Activated T-cell treated with anti-CD3 and anti-CD28 coated beads, Interleukin-2, amount 50 U/mL, for 4 hours (primary cell): Measurements from ENCODE around the gene NECAB2. TPM values are rescaled to one million over a fixed set of nuclear protein-coding genes. Genes with fewer than 3 reads are reported as not detected.

Source experiments
- ATAC-seq, 2 donors: fragments of 200-7000 bp; cut with Tn5 transposase; one replicate each; pipeline ENCODE4 v1.10.0; 2021
- DNase-seq: peaks from one replicate; pipeline ENCODE4 v3.0.0-alpha.2; 2020
- H3K27me3 Mint-ChIP-seq: one replicate; pipeline ENCODE4 v1.8.0; 2021; ENCODE audit warnings: low read depth, mixed read lengths
- H3K36me3 Mint-ChIP-seq: one replicate; pipeline ENCODE4 v1.8.0; 2022; ENCODE audit warnings: mixed read lengths; ENCODE audit not compliant: insufficient read depth
- H3K4me1 Mint-ChIP-seq: one replicate; pipeline ENCODE4 v1.8.0; 2021; ENCODE audit warnings: low read depth, mixed read lengths
- H3K4me3 Mint-ChIP-seq: one replicate; pipeline ENCODE4 v1.8.0; 2021; ENCODE audit warnings: mild to moderate bottlenecking, moderate library complexity, mixed read lengths
- H3K9me3 Mint-ChIP-seq: one replicate; pipeline ENCODE4 v1.8.0; 2021; ENCODE audit warnings: mixed read lengths
- total RNA-seq, 3 donors: library from RNA; stranded (reverse); gene quantifications; one replicate each; pipeline ENCODE4 v1.2.1, GENCODE V29; 2021

NECAB2 gene
- total RNA-seq, 3 donors from 2014 or later: not detected

- Mint-ChIP-seq H3K4me3 (no peak overlapping the region), H3K27me3 (peaks cover 5% of the 10 kb centered on the region), H3K4me1 (peaks cover 3% of the 10 kb centered on the region), H3K9me3 (no peaks in the 10 kb centered on the region), H3K36me3 (peaks cover 16% of the 10 kb centered on the region)
- DNase-seq: no peak
- ATAC-seq: no peak
These were observed 80.2 kb downstream of the NECAB2 start for GRCh38 chr16:84048270-84048669.

DNA sequence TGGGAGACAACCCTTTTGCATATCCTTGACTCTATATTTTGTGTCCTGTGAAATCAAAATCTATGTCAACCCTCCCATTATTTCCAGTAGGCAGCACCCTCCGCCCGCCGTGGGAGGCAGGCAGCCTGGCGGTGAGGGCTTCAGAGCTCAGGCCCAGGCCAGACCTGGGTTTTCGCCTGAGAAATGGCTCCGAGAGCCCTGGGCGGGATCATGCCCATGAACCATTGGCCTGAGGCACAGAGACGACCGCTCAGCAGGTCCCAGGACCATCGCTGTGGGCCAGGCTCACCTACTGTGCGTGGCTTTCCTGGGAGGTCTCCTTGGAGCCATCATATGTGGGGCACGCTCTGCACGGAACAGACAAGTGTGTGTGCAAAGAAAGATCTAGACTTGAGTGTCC lies 80.8 kb downstream of the NECAB2 start:
- Mint-ChIP-seq H3K9me3 (no peaks in the 10 kb centered on the region), H3K4me3 (no peak overlapping the region), H3K27me3 (no peaks in the 10 kb centered on the region), H3K36me3 (peaks cover 22% of the 10 kb centered on the region), H3K4me1 (peaks cover 3% of the 10 kb centered on the region)
- no peak for DNase-seq
- no peak for ATAC-seq

DNA sequence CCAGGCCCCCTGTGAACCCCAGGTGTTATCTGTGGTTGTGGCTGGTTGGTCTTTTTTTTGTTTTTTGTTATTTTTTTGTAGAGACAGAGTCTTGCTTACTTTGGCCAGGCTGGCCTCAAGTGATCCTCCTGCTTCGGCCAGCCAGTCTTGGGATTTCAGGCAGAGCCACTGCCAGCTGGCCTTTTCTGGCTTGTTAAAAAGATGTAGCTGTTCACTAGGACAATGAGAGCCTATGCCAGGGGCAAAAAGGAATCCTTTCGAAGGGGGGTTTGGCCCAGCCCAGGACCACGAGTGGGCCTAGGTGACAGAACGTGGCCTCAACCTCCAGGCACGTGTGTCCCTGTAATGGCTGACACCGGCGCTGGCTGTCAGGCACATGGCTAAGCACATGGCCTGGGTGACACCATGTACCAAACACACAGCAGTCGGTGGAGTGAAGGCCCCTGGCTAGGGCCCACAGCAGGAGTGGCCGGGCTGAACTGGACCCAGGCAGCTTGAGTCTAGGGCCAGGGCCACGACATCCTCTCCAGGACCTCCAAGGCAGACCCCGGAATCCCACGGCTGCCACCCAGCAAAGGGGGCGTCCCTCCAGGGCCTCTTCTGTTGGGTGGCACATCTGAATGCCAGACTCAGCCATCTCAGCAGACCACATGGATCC lies 81.5 kb downstream of the NECAB2 start:
- no peaks in the 10 kb centered on the region for H3K9me3 Mint-ChIP-seq
- H3K4me3 Mint-ChIP-seq: no peak overlapping the region
- ATAC-seq (no peak), DNase-seq (no peak)
- H3K36me3 Mint-ChIP-seq: peaks cover 25% of the 10 kb centered on the region
- H3K27me3 Mint-ChIP-seq: no peaks in the 10 kb centered on the region
- H3K4me1 Mint-ChIP-seq: peaks cover under 1% of the 10 kb centered on the region

- Mint-ChIP-seq H3K9me3 (no peaks in the 10 kb centered on the region), H3K4me1 (no peaks in the 10 kb centered on the region), H3K27me3 (no peaks in the 10 kb centered on the region), H3K36me3 (peaks cover 26% of the 10 kb centered on the region), H3K4me3 (no peak overlapping the region)
- ATAC-seq (no peak), DNase-seq (no peak)
These were observed 82.3 kb downstream of the NECAB2 start for GRCh38 chr16:84050316-84050715.

DNA sequence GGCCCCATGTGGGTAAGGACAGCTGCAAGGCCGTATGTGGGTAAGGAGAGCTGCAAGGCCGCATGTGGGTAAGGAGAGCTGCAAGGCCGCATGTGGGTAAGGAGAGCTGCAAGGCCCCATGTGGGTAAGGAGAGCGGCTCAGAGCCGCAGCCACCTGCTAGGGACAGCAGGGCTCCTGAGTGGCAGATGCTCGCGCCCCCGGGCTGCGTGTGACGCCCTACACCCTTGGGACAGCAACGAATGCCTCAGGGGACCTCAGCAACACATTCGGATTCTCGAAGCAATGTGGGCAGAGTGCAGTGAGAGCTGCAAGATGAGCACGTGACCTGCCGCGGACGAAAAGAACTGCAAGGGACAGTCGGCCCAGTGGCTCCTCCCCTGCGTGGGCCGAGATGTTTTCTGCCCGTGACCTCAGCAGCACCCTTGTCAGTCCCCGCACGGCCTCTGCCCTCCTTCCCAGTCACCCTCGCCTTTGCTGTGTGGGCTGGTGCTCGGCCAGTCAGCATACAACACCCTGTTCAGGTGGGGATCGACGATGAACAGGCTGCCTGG lies 84.1 kb downstream of the NECAB2 start:
- ATAC-seq (no peak), DNase-seq (no peak)
- Mint-ChIP-seq H3K9me3 (no peaks in the 10 kb centered on the region), H3K27me3 (no peaks in the 10 kb centered on the region), H3K36me3 (peaks cover 37% of the 10 kb centered on the region), H3K4me1 (no peaks in the 10 kb centered on the region), H3K4me3 (no peak overlapping the region)

Other genes starting within 250 kb of the NECAB2 start
- gene HSBP1, start 160.3 kb upstream of the NECAB2 start, total RNA-seq: 10 to 100 TPM; 73.4 to 89.1 (median 78.9) TPM
- 1 to 10 TPM; 1.8 to 2.1 (median 1.9) TPM for gene MLYCD, start 69.1 kb upstream of the NECAB2 start, total RNA-seq
- 1 to 10 TPM in 1 of 3 donors, under 1 TPM in 2; 0.63 to 1.9 (median 0.92) TPM for gene OSGIN1, start 15.0 kb upstream of the NECAB2 start, total RNA-seq
- not detected for gene SLC38A8, start 74.6 kb downstream of the NECAB2 start, total RNA-seq
- 10 to 100 TPM; 44.9 to 52.8 (median 49.2) TPM for gene MBTPS1, start 148.7 kb downstream of the NECAB2 start, total RNA-seq
- gene HSDL1, start 176.9 kb downstream of the NECAB2 start, total RNA-seq: 10 to 100 TPM; 13.7 to 15.6 (median 14.4) TPM
- not detected for gene DNAAF1, start 177.1 kb downstream of the NECAB2 start, total RNA-seq
- 10 to 100 TPM; 71.6 to 78.6 (median 74.4) TPM for gene TAF1C, start 218.8 kb downstream of the NECAB2 start, total RNA-seq
- under 1 TPM in 2 of 3 donors, not detected in 1; 0.10 to 0.11 TPM for gene ADAD2, start 222.9 kb downstream of the NECAB2 start, total RNA-seq